Right lung (tissue), 5 donors: Measurements from ENCODE around the gene GADD45B. TPM values are rescaled to one million over a fixed set of nuclear protein-coding genes. Genes with fewer than 3 reads are reported as not detected.
A peak's percentile ranks its signal among the peaks of the same experiment; 100 is the strongest.
"Not testable (repeated sequence)": the region's sequence is repeated elsewhere in the genome, so short reads cannot be mapped to it uniquely, and the experiment has no call there.

Experiments used
- DNase-seq, 2 donors: peaks; one replicate each; pipeline ENCODE4 v3.0.0-alpha.2; 2013
- polyA plus RNA-seq, 5 donors: library from polyadenylated mRNA; unstranded; fragments of 120-200 nt; gene quantifications; one replicate each; pipeline versions ENCODE4 v1.2.1 to v1.2.3, GENCODE V29; 2013; ENCODE audit warnings: inconsistent platforms in 1 of 5, low replicate concordance in 1 of 5; ENCODE audit not compliant: insufficient read length in 5 of 5, insufficient read depth in 1 of 5

The GADD45B gene
- polyA plus RNA-seq, 5 donors = 8.1 to 17.1 (median 12.9) TPM

GRCh38 chr19:2487090-2487489 lies 11.2 kb downstream of the GADD45B start:
- DNase-seq = no peak

GRCh38 chr19:2487842-2488241 lies 11.9 kb downstream of the GADD45B start:
- DNase-seq = no peak

- no peak for DNase-seq
These were observed 12.5 kb downstream of the GADD45B start for GRCh38 chr19:2488405-2488941.

- no peak for DNase-seq
These were observed 13.2 kb downstream of the GADD45B start for GRCh38 chr19:2488942-2489731.

- no peak for DNase-seq
These were observed 14.7 kb downstream of the GADD45B start for GRCh38 chr19:2490659-2491058.

GRCh38 chr19:2491130-2491801 lies 15.3 kb downstream of the GADD45B start:
- no peak for DNase-seq

- DNase-seq = no peak
These were observed 16.9 kb downstream of the GADD45B start for GRCh38 chr19:2492870-2493269.

GRCh38 chr19:2493448-2493847 lies 17.5 kb downstream of the GADD45B start:
- DNase-seq = not testable (repeated sequence)

- no peak for DNase-seq
These were observed 18.1 kb downstream of the GADD45B start for GRCh38 chr19:2494084-2494446.

- DNase-seq = no peak
These were observed 18.7 kb downstream of the GADD45B start for GRCh38 chr19:2494447-2495129.

GRCh38 chr19:2495130-2495641 lies 19.3 kb downstream of the GADD45B start:
- no peak for DNase-seq

- no peak for DNase-seq
These were observed 19.9 kb downstream of the GADD45B start for GRCh38 chr19:2495651-2496316.

- DNase-seq = no peak
These were observed 21.3 kb downstream of the GADD45B start for GRCh38 chr19:2497186-2497585.

- DNase-seq = no peak
These were observed 24.2 kb downstream of the GADD45B start for GRCh38 chr19:2500156-2500555.

- no peak for DNase-seq
These were observed 24.9 kb downstream of the GADD45B start for GRCh38 chr19:2500841-2501261.

GRCh38 chr19:2503521-2504109 lies 27.7 kb downstream of the GADD45B start:
- DNase-seq = no peak

GRCh38 chr19:2506656-2507055 lies 30.7 kb downstream of the GADD45B start:
- DNase-seq = not testable (repeated sequence)

- DNase-seq = peak in 1 of 2 donors; percentile 50
These were observed 31.2 kb downstream of the GADD45B start for GRCh38 chr19:2507109-2507508.

- DNase-seq = no peak
These were observed 33.2 kb downstream of the GADD45B start for GRCh38 chr19:2509096-2509495.

- no peak for DNase-seq
These were observed 35.6 kb downstream of the GADD45B start for GRCh38 chr19:2511570-2511969.

- no peak for DNase-seq
These were observed 36.1 kb downstream of the GADD45B start for GRCh38 chr19:2511991-2512390.
